ENCODE measurements around the gene C19orf38.

The C19orf38 gene

DNA sequence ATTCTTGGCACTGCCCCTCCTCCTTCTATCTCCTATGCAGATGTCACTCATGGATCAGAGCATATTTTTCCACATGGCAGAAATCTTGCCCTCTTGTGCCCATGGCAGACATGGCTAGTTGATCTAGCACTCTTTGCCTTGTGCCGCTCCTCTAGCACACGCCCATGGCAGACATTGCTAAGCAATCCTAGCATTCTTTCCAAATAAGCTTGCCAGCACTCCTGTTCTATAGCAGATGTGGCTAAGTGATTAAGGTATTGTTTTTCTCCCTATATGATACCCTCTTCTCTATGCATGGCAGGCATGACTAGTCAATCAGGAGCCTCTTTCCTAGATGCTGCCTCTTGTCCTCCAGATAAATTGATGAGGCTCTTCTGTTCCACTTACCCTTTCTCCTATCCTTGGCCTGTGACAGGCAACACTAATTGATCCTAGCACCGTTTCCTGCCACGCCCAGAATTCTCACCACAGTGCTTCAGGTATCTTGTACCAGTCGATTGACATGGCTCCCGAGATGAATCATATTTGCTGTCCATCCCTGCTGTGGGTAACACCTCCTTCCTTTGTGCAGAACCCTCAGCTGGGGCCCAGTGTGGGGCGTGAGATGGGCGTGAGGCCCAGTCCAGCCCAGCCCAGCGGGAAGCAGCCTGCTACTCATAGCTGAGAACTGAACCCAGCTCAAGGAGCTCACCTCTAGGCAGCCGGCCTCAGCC, 39.1 kb upstream of the C19orf38 start:
- no peak overlapping the region for H3K27ac ChIP-seq
- TF ChIP-seq, protein P1, sequence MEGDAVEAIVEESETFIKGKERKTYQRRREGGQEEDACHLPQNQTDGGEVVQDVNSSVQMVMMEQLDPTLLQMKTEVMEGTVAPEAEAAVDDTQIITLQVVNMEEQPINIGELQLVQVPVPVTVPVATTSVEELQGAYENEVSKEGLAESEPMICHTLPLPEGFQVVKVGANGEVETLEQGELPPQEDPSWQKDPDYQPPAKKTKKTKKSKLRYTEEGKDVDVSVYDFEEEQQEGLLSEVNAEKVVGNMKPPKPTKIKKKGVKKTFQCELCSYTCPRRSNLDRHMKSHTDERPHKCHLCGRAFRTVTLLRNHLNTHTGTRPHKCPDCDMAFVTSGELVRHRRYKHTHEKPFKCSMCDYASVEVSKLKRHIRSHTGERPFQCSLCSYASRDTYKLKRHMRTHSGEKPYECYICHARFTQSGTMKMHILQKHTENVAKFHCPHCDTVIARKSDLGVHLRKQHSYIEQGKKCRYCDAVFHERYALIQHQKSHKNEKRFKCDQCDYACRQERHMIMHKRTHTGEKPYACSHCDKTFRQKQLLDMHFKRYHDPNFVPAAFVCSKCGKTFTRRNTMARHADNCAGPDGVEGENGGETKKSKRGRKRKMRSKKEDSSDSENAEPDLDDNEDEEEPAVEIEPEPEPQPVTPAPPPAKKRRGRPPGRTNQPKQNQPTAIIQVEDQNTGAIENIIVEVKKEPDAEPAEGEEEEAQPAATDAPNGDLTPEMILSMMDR (IDR thresholded peaks at IDR 0.05) = no peak
- TF ChIP-seq ZFX (IDR thresholded peaks at IDR 0.05; ENCODE audit: borderline replicate concordance) = no peak

DNA sequence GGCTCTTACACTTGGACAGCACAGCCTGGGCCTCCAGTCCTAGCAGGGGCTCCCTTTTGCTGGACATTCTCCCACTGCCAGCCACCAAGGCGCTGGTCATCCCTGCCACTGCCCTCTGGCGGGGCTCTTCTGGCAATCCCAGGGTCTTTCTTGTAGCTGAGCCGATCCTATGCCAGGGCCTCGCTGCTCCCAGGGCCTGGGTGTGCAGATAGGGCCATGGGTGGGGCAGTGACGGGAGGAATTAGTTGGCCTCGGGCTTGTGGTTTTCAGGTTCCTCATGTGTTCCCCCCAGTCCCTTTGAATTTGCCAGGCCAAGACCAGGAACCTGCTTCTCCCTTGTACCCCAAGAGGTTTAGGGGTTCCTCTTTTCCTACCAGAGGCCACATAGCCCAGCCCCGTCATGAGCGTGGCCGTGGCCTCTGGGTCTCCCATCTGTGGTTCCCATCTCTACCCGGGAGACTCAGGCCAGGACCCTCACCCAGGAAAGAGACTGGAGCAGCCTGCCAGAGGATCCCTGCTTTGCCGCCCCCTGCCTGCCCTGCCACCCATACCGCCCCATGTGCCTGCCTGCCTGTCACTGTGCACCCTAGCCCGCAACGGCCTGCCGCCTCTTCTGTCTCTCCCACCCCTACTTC, 38.4 kb upstream of the C19orf38 start:
- H3K27ac ChIP-seq = no peak overlapping the region
- TF ChIP-seq, protein P1 (IDR thresholded peaks at IDR 0.05) = no peak
- TF ChIP-seq ZFX (IDR thresholded peaks at IDR 0.05; ENCODE audit: borderline replicate concordance) = no peak

DNA sequence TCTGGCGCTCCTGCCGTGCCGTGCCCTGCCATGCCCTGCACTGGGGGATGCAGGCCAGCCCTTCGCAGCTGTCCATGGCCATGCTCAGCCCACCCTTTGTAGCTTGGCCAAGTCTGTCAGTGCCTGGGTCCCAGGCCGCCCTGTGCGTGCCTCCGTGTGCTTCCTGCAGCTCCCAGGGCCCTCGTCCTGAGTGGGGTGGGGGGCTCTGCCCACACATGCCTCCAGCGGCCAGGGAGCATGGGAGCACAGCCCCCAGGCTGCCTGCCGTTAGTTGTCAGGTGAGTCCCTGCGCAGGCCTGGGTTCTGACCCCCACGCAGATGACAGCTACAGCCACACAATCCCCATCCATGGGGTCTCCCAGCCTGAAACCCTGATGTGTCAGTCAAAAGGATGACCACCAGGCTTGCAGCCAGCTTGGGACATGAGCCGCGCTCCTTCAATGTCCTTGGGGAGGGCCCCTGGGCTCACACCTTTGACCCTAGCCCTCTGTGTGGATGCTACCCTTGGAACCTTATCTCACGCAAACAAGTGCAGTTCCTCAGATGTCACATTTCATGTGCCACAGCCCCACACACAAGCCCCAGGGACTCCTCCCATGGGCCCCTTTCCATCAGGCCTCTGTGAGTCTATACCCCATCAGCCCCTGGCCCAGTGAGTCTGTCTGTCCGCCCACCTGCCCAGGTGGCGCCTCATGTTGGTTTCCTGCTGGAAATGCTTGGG, 36.7 kb upstream of the C19orf38 start:
- H3K27ac ChIP-seq = no peak overlapping the region
- TF ChIP-seq, protein P1 (IDR thresholded peaks at IDR 0.05) = no peak
- TF ChIP-seq ZFX (IDR thresholded peaks at IDR 0.05; ENCODE audit: borderline replicate concordance) = no peak

DNA sequence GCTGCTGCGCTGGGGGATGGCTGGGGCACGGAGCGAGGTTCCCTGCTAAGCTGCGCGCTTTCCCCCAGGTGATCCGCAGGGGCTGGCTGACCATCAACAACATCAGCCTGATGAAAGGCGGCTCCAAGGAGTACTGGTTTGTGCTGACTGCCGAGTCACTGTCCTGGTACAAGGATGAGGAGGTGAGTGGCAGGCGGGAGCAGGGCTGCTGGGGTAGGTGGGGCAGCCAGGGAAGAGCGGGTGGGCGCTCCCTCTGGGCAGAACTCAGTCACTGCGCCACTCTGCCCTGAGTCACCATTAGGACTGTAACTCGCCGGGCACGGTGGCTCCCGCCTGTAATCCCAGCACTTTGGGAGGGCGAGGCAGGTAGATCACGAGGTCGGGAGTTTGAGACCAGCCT, 36.0 kb upstream of the C19orf38 start:
- TF ChIP-seq, protein P1 (IDR thresholded peaks at IDR 0.05) = no peak
- TF ChIP-seq ZFX (IDR thresholded peaks at IDR 0.05; ENCODE audit: borderline replicate concordance) = no peak
- H3K27ac ChIP-seq = no peak overlapping the region

DNA sequence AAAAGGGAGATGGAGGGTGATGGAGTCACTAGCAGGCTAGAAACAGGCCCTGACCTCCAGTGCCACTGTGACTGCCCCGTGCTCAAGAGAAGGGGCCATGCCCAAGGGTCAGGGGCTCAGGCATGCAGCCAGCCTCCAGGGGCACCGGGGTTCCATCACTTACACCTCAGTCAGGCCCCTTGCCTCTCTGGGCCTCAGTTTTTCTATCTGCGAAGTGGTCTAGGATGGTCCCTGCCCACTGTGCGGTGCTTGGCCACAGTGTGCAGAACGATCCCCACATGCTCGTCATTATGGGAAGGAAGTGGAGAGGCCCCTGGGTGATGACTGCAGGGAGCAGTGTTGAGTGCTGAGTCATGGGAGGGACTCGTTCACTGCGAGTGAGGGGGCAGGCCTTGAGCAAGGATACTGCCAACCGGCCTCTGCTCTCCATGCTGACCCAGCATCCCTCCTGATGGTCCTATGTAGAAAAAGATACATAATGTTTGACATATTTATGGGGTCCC, 35.3 kb upstream of the C19orf38 start:
- TF ChIP-seq, protein P1 (IDR thresholded peaks at IDR 0.05) = no peak
- TF ChIP-seq ZFX (IDR thresholded peaks at IDR 0.05; ENCODE audit: borderline replicate concordance) = no peak
- no peak overlapping the region for H3K27ac ChIP-seq

DNA sequence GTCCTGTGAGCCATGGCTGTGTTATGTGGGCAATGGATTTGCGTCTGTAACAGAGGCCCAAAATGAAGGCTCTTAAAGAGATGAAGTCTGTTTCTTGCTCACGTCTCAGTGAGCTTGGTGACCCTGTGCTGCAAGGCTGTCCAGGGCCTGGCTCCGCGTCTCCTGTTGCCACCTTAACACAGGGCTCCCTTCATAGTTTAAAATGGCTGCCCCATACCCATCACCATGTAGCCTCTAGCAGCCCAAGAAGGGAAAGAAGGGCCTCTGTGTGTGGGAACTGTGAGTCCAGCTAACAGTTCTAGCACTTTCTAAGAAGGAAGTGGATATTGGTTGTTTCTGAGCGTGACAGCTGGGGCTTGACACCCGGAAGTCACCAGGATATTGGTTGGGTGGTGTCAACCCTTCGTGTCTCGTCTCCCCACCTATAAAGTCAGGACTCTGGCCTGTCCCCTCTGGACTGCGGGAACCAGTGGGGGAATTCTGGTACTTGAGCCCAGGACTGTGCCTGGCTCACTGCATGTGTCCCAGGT, 33.1 kb upstream of the C19orf38 start:
- TF ChIP-seq ZFX (IDR thresholded peaks at IDR 0.05; ENCODE audit: borderline replicate concordance) = no peak
- TF ChIP-seq, protein P1 (IDR thresholded peaks at IDR 0.05) = no peak
- no peak overlapping the region for H3K27ac ChIP-seq
